Neural cell (in vitro differentiated cells): ENCODE measurements around the gene MON1A.
"Not testable (repeated sequence)": the region's sequence is repeated elsewhere in the genome, so short reads cannot be mapped to it uniquely, and the experiment has no call there.

Experiments used
- MXI1 ChIP-seq: fragments of 450-650 bp; conservative IDR thresholded peaks from 2 replicates; pipeline ENCODE4 v1.6.1; 2014; ENCODE audit warnings: antibody characterized with exemption, mild to moderate bottlenecking; ENCODE audit not compliant: poor library complexity, severe bottlenecking
- POLR2AphosphoS5 ChIP-seq: IDR thresholded peaks from 2 replicates; pipeline ENCODE4 v1.6.1; 2012
- RAD21 ChIP-seq: fragments of 450-650 bp; conservative IDR thresholded peaks from 2 replicates; pipeline ENCODE4 v1.6.1; 2014; ENCODE audit warnings: antibody characterized with exemption, mild to moderate bottlenecking, moderate library complexity
- REST ChIP-seq: IDR thresholded peaks from 2 replicates; pipeline ENCODE4 v1.6.1; 2012; ENCODE audit warnings: borderline replicate concordance
- TAF1 ChIP-seq: IDR thresholded peaks from 2 replicates; pipeline ENCODE4 v1.6.1; 2012; ENCODE audit warnings: low read depth
- TF ChIP-seq, protein P1 (sequence below): fragments of 450-650 bp; IDR thresholded peaks from 2 replicates; pipeline ENCODE4 v1.5.1; 2014; ENCODE audit warnings: antibody characterized with exemption, mild to moderate bottlenecking, moderate library complexity; ENCODE audit not compliant: poor library complexity, severe bottlenecking

GRCh38 chr3:49932281-49932680 lies 2.7 kb upstream of the MON1A start:
- TF ChIP-seq, protein P1, sequence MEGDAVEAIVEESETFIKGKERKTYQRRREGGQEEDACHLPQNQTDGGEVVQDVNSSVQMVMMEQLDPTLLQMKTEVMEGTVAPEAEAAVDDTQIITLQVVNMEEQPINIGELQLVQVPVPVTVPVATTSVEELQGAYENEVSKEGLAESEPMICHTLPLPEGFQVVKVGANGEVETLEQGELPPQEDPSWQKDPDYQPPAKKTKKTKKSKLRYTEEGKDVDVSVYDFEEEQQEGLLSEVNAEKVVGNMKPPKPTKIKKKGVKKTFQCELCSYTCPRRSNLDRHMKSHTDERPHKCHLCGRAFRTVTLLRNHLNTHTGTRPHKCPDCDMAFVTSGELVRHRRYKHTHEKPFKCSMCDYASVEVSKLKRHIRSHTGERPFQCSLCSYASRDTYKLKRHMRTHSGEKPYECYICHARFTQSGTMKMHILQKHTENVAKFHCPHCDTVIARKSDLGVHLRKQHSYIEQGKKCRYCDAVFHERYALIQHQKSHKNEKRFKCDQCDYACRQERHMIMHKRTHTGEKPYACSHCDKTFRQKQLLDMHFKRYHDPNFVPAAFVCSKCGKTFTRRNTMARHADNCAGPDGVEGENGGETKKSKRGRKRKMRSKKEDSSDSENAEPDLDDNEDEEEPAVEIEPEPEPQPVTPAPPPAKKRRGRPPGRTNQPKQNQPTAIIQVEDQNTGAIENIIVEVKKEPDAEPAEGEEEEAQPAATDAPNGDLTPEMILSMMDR: not testable (repeated sequence)
- TF ChIP-seq RAD21, TAF1, POLR2AphosphoS5, MXI1, REST: not testable (repeated sequence)
